IPS DF 4.7 (cell line): Measurements from ENCODE around the gene FBXO40.

Source experiments
- DNase-seq: peaks from one replicate; pipeline ENCODE4 v3.0.0-alpha.2; 2013; ENCODE audit warnings: low spot score; ENCODE audit errors: extremely low read depth

The FBXO40 gene

GRCh38 chr3:121621491-121621890 lies 28.3 kb downstream of the FBXO40 start:
- no peak for DNase-seq

- no peak for DNase-seq
Measured at GRCh38 chr3:121624147-121624899, 31.1 kb downstream of the FBXO40 start.

- DNase-seq = no peak
Measured at GRCh38 chr3:121626495-121626894, 33.3 kb downstream of the FBXO40 start.

GRCh38 chr3:121627211-121627610 lies 34.0 kb downstream of the FBXO40 start:
- no peak for DNase-seq

GRCh38 chr3:121627622-121628021 lies 34.4 kb downstream of the FBXO40 start:
- no peak for DNase-seq

GRCh38 chr3:121629601-121630000 lies 36.4 kb downstream of the FBXO40 start:
- DNase-seq = no peak

- no peak for DNase-seq
Measured at GRCh38 chr3:121630355-121630754, 37.2 kb downstream of the FBXO40 start.

- DNase-seq = no peak
Measured at GRCh38 chr3:121637922-121638321, 44.7 kb downstream of the FBXO40 start.

GRCh38 chr3:121641127-121641526 lies 47.9 kb downstream of the FBXO40 start:
- DNase-seq = no peak

- no peak for DNase-seq
Measured at GRCh38 chr3:121642601-121643314, 49.6 kb downstream of the FBXO40 start.

GRCh38 chr3:121645054-121645453 lies 51.9 kb downstream of the FBXO40 start:
- DNase-seq = no peak

- no peak for DNase-seq
Measured at GRCh38 chr3:121648219-121648958, 55.2 kb downstream of the FBXO40 start.

GRCh38 chr3:121649645-121650044 lies 56.5 kb downstream of the FBXO40 start:
- DNase-seq = no peak

- no peak for DNase-seq
Measured at GRCh38 chr3:121651684-121652083, 58.5 kb downstream of the FBXO40 start.

GRCh38 chr3:121654493-121655385 lies 61.6 kb downstream of the FBXO40 start:
- no peak for DNase-seq

- DNase-seq = no peak
Measured at GRCh38 chr3:121658716-121659435, 65.7 kb downstream of the FBXO40 start.

GRCh38 chr3:121659586-121659985 lies 66.4 kb downstream of the FBXO40 start:
- DNase-seq = no peak

- DNase-seq = no peak
Measured at GRCh38 chr3:121660356-121661171, 67.4 kb downstream of the FBXO40 start, which contains the start of gene HCLS1. TSS of gene HCLS1 (minus strand) at chr3:121660903. CDS start at chr3:121658347, 2,556 bp downstream.

- DNase-seq = no peak
Measured at GRCh38 chr3:121661376-121661775, 68.2 kb downstream of the FBXO40 start.

- no peak for DNase-seq
Measured at GRCh38 chr3:121662742-121663141, 69.6 kb downstream of the FBXO40 start.
